CD4-positive, alpha-beta T cell treated with Interleukin-4 for 4 hours (primary cell): Measurements from ENCODE around the gene ZNF93.
"Not testable (repeated sequence)": the region's sequence is repeated elsewhere in the genome, so short reads cannot be mapped to it uniquely, and the experiment has no call there.

Source experiments
- DNase-seq: peaks from one replicate; pipeline ENCODE4 v3.0.0-alpha.2; 2020

ZNF93 gene

GRCh38 chr19:19900729-19901444, at the start of gene ZNF93:
TSS of gene ZNF93 (plus strand) at chr19:19900946. CDS start at chr19:19901089, 143 bp downstream.
- DNase-seq = peak; percentile 94

DNA sequence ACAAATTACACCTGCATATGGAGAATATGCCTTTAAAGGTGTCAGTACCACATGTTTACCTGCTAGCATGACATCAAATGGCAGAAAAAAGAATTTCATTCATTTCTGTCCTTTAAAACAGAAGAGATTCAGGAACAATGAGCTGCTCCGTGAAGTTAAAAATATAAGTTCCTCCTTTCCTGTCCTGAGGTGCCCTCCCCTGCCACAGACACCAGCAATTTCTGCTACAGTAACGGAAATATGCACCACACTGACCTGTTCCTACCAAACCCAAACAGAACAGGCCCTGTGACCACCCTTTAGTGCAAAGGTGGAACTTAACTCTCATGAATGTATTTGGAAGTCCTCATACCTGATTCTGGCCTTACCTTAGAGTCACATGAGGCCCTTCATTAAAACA, 49.0 kb upstream of the ZNF93 start:
- not testable (repeated sequence) for DNase-seq

- no peak for DNase-seq
These were observed 42.0 kb upstream of the ZNF93 start for GRCh38 chr19:19858751-19859150.

DNA sequence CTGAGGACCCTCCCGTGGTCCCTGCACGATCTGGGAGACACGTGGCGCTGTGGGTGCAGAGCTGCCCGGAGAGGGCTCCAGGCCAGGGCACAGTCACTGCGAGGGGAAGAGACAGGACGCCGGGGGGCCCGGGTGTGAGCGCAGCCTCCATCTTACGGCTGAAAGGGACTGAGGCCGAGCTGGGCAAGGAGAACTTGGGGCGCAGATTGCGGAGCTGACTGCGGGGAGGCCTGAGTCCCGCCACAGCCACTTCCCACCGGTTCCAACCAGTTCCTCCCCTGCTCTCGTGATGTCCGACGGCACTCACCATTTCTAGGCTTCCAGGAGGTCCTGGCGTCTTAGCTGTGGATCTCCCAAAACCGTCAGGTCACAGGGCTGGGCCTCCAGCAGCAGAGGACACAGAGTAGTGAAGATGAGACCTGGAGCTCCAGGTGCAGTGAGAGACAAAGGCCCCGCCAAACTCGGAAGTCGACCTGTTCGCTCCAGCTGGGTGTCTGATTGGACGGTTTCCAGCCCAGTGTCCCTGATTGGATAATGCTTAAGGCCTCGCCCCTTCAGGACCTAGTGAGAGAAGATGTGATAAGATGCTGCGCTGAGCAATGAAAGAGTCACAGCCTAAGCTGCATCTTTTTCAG, 39.9 kb upstream of the ZNF93 start:
- peak; percentile 59 for DNase-seq

GRCh38 chr19:19865750-19866610, 34.8 kb upstream of the ZNF93 start, which contains the start of gene ZNF253:
TSS of gene ZNF253 (plus strand) at chr19:19865882. CDS start at chr19:19865997, 115 bp downstream.
- peak; percentile 94 for DNase-seq

DNA sequence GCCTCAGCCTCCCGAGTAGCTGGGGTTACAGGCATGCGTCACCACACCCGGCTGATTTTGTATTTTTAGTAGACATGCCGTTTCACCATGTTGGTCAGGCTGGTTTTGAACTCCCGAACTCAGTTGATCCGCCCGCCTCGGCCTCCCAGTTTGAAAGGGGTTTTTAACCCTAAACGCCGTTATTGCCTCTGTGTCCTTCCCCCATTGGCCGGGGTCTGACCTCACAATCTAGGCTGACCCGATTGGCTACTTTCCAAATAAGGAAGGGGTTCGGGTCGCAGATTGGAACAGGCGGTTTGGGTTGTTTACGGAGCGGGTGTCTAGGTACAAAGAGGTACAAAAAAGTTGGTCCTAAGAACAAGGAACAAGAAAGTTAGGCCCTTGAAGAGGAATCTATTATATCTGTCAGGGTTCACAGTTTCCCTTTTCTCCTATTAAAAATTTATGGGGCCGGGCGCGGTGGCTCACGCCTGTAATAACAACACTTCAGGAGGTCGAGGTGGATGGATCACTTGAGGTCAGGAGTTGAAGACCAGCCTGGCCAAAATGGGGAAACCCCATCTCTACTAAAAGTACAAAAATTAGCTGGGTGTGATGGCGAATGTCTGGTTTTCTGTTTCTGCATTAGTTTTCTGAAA, 34.0 kb upstream of the ZNF93 start:
- peak; percentile 70 for DNase-seq

- DNase-seq = not testable (repeated sequence)
These were observed 30.7 kb upstream of the ZNF93 start for GRCh38 chr19:19870086-19870485.

DNA sequence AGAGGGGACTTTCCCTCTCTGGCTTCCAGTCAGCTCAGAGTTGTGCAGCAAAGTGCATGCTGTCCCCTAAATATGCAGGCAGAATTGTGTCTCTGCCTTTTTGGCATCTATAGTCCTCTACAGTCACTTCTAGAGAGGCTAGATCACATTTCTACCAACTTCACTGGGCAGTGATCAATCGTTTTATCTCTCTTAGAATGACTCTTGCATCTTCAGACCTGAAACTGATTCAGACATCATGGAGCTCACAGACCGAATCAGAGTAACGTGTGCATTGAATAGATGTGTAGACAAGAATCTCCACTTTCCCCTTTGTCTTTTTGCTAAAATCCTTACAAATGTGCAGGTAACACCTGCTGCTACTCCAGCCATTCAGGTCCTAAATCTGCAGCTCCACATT, 28.8 kb upstream of the ZNF93 start:
- DNase-seq = no peak

DNA sequence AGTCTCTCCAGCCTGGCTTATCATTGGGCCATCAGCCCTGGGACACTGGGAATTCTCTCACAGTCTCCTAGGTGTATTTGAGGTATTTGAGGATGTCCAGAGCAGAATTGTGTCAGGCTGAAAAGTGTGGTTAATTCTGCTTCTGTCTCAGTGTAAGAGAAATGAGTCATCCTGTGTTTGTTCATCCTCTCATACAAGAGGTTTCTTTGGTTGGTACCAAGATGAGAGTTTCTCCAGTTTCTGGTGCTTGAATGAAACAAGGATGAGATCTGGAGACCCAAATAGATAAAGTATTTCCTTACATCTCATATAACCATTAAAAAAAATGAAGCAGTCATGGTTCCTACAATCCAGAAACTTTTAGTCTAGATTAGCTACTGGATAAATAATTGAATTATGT, 27.4 kb upstream of the ZNF93 start:
- DNase-seq = no peak

DNA sequence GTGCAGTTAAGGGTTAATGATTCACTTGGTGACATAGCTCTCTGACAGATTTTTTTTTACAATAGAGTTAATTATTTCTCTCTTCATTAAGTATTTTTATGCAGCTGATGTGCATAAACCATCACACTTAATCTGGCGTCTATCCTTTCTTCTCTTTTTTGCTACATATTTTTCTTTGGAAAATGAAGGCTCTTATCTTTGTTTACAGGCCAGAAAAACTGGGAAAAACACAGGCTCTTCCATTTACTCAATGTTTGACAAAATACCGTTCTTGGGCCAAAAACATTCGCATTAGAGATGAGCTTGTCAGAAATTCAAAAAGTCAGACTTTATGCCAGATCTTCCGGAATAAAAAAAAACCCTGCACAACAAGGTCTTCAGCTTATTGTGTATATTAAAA, 23.0 kb upstream of the ZNF93 start:
- DNase-seq = no peak

DNA sequence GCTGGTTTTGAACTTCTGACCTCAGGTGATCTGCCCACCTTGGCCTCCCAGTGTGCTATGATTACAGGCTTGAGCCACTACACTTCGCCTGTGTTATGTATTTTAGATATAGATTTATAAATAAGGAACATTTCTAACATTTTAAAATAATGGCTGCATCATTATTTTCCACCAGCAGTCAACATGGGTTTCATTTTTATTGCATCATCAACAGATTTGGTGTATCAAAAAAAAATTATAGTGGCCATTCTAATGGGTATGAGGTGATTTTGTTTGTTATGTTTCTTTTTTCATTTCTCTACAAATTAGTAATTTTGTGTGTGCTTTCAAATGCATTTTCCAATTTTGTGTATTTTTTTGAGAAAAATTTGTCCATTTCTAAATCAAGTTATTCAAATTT, 16.2 kb upstream of the ZNF93 start:
- no peak for DNase-seq

DNA sequence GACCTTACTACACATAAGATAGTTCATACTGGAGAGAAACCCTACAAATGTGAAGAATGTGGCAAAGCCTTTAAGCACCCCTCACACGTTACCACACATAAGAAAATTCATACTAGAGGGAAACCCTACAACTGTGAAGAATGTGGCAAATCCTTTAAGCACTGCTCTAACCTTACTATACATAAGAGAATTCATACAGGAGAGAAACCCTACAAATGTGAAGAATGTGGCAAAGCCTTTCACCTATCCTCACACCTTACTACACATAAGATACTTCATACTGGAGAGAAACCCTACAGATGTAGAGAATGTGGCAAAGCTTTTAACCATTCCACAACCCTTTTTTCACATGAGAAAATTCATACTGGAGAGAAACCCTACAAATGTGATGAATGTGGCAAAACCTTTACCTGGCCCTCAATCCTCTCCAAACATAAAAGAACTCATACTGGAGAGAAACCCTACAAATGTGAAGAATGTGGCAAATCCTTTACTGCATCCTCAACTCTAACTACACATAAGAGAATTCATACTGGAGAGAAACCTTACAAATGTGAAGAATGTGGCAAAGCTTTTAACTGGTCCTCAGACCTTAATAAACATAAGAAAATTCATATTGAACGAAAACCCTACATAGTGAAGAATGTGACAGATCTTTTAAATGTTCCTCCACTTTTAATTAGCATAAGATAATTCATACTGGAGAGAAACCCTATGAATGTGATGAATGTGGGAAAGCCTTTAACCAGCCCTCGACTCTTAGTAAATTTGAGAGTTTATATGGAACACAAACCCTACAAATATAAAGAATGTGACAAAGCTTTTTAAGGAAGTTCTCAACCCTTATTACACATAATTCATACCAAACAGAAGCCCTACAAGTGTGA, 8.4 kb upstream of the ZNF93 start:
- DNase-seq = not testable (repeated sequence)

DNA sequence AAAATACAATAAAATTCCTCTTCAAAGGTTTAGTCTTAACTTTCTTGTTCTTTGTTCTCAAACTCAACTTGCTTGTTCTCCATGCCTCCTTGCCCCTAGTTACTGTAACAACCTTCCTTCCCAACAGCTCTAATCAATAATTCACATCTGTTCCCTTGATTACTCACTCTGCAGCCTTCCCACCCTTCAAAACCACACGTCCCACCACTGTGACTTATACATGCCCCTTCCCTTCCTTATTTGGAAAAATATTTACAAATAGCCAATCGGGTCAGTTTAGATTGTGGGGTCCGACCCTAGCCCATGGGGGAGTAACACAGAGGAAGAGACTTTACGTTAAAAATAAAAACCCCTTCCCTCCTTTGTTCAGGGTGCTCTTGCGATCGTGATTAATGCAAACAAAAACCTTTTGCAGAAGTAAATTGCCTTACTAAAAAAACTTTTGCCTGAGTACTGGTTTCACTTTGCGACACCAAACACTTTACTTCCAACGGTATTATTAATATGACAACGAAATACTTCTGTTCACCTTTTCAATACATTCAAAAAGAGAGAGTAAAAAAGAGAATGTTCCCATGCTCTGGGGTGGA, 512 bp upstream of the ZNF93 start:
- peak; percentile 20 for DNase-seq

DNA sequence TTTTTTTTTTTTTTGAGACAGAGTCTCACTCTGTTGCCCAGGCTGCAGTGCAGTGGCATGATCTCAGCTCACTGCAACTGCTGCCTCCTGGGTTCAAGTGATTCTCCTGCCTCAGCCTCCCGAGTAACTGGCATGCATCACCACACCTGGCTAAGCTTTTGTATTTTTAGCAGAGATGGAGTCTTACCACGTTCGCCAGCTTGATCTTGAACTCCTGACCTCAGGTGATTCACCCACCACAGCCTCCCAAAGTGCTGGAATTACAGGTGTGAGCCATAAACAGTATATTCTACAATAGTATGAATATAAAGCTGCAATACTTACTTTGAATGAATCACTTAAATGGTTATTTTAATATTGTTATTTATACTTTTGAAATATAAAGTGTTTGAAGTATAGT, 6.8 kb downstream of the ZNF93 start:
- not testable (repeated sequence) for DNase-seq

DNA sequence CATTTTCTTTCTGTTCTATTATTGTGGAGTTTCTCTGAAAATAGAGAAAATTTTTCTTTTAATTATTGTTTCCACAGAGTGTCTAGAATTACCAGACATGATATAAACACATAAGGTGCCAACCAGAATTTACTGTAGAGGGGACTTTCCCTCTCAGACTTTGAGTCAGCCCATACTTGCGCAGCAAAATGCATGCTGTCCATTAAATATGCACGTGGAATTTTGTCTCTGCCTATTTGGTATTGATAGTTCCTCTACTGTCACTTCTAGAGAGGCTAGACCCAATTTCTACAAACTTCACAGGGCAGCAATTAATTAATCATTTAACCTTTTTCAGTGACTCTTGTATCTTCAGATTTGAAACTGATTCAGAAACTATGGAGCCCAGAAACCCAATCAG, 8.9 kb downstream of the ZNF93 start:
- no peak for DNase-seq

DNA sequence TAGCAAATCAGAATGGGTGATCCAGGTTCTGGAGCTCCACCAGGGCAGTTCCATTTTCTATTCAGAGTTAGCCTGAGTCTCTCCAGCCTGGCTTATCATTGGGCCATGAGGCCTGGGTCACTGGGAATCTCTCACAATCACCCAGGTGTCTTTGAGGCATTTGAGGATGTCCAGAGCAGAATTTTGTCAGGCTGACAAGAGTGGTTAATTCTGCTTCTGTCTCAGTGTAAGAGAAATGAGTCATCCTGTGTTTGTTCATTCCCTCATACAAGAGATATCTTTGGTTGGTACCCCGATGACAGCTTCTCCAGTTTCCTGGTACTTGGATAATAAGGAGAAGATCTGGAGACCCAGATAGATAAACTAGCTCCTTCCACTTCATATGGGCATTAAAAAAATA, 10.4 kb downstream of the ZNF93 start:
- no peak for DNase-seq

DNA sequence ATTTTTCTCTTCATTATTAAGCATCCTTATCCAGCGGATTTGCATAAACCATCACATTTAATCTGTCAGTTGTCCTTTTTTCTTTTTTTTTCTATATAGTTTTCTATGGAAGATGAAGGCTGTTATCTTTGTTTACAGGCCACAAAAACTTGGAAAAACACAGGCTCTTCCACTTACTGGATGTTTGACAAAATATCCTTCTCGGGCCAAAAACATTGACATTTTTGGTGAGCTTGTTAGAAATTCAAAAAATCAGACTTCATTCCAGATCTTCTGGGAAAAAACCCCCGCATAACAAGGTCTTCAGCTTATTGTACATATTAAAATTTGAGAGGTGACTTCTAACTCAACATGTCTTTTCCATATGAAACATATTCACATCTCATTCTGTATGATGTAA, 13.8 kb downstream of the ZNF93 start:
- no peak for DNase-seq

- DNase-seq = not testable (repeated sequence)
These were observed 29.7 kb downstream of the ZNF93 start for GRCh38 chr19:19930417-19930816.

DNA sequence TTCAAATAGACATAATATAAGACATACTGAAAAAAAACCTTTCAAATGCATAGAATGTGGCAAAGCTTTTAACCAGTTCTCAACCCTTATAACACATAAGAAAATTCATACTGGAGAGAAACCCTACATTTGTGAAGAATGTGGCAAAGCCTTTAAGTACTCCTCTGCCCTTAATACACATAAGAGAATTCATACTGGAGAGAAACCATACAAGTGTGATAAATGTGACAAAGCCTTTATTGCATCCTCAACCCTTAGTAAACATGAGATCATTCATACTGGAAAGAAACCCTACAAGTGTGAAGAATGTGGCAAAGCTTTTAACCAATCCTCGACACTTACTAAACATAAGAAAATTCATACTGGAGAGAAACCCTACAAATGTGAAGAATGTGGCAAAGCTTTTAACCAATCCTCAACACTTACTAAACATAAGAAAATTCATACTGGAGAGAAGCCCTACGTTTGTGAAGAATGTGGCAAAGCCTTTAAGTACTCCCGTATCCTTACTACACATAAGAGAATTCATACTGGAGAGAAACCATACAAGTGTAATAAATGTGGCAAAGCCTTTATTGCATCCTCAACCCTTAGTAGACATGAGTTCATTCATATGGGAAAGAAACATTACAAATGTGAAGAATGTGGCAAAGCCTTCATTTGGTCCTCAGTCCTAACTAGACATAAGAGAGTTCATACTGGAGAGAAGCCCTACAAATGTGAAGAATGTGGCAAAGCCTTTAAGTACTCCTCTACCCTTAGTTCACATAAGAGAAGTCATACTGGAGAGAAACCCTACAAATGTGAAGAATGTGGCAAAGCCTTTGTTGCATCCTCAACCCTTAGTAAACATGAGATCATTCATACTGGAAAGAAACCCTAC, 32.9 kb downstream of the ZNF93 start:
- DNase-seq = not testable (repeated sequence)

GRCh38 chr19:19937403-19937802, 36.7 kb downstream of the ZNF93 start:
- DNase-seq = no peak

- no peak for DNase-seq
These were observed 37.7 kb downstream of the ZNF93 start for GRCh38 chr19:19938449-19938848.
